ENCODE data around the gene CD47. TPM values are rescaled to one million over a fixed set of nuclear protein-coding genes. Genes with fewer than 3 reads are reported as not detected.

The CD47 gene
- polyA plus RNA-seq, 1 experiment, result 13.4 TPM

DNA sequence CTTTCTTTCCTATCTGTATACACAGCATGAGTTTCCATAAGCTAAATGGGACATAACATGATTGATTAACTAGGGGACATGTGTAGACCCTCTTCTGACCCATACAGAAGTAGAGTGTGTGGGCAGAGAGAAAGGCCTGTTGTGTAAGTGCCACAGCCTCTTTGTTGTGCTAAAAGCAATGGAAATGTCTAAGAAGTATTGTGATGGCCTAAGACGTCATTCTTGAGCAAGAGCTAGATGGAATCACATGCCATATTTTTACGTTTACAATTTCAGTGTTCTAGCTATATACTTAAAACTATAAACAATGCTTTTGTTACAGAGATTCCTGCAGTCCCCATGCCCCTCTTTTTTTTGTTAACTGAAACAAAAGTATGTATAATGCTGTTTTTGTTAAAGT, 61.9 kb downstream of the CD47 start:
- POLR2A ChIA-PET, result no interaction called here
- CTCF ChIA-PET, result no interaction called here

DNA sequence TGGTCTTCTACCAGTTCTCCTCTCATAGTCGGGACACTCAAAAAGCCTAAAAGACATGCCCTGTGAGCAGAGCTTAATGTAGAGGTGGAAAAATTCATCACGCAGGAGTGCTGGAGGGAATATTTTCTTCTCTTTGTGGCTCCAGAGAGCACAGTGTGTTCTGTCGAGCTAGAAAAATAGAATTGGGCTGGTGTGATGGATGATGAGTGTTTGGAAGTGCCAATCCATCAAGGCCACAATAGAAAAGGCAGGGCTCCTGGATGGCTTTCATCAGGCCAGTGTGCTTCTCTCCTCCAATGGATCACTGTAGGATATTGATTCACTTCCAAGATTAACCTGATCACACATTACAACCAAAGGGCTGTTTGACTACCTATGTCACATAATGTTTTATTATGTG, 65.7 kb downstream of the CD47 start:
- 0 out of 2 replicates have a peak, but pooled peaks cover 1% of the 10 kb centered on the region for H3K27me3 ChIP-seq (ENCODE audit: control insufficient read depth, insufficient read depth, low read length)
- DNase-seq (ENCODE audit: low read depth), result no peak
- no peak overlapping the region for H3K4me3 ChIP-seq (ENCODE audit: low read depth, low read length)
- ChIA-PET POLR2A (no interaction called here), CTCF (interaction anchor here (1.0 kb wide), 1 partner anchor 12 kb away, joined by 3 read pairs; no protein-coding TSS in a partner anchor)
- H3K36me3 ChIP-seq (ENCODE audit: control insufficient read depth, insufficient read depth, low read length), result no peaks in the 10 kb centered on the region
- TF ChIP-seq, protein P1, sequence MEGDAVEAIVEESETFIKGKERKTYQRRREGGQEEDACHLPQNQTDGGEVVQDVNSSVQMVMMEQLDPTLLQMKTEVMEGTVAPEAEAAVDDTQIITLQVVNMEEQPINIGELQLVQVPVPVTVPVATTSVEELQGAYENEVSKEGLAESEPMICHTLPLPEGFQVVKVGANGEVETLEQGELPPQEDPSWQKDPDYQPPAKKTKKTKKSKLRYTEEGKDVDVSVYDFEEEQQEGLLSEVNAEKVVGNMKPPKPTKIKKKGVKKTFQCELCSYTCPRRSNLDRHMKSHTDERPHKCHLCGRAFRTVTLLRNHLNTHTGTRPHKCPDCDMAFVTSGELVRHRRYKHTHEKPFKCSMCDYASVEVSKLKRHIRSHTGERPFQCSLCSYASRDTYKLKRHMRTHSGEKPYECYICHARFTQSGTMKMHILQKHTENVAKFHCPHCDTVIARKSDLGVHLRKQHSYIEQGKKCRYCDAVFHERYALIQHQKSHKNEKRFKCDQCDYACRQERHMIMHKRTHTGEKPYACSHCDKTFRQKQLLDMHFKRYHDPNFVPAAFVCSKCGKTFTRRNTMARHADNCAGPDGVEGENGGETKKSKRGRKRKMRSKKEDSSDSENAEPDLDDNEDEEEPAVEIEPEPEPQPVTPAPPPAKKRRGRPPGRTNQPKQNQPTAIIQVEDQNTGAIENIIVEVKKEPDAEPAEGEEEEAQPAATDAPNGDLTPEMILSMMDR (IDR thresholded peaks at IDR 0.05; ENCODE audit: insufficient read depth, low read depth, low read length), result no peak

More for the DNA sequence above, 61.9 kb downstream of the CD47 start:
- no peaks in the 10 kb centered on the region for H3K27me3 ChIP-seq (ENCODE audit: control insufficient read depth, insufficient read depth, low read length)
- TF ChIP-seq, protein P1 (IDR thresholded peaks at IDR 0.05; ENCODE audit: insufficient read depth, low read depth, low read length), result no peak
- no peak overlapping the region for H3K4me3 ChIP-seq (ENCODE audit: low read depth, low read length)
- H3K36me3 ChIP-seq (ENCODE audit: control insufficient read depth, insufficient read depth, low read length), result no peaks in the 10 kb centered on the region
- no peak for DNase-seq (ENCODE audit: low read depth)

DNA sequence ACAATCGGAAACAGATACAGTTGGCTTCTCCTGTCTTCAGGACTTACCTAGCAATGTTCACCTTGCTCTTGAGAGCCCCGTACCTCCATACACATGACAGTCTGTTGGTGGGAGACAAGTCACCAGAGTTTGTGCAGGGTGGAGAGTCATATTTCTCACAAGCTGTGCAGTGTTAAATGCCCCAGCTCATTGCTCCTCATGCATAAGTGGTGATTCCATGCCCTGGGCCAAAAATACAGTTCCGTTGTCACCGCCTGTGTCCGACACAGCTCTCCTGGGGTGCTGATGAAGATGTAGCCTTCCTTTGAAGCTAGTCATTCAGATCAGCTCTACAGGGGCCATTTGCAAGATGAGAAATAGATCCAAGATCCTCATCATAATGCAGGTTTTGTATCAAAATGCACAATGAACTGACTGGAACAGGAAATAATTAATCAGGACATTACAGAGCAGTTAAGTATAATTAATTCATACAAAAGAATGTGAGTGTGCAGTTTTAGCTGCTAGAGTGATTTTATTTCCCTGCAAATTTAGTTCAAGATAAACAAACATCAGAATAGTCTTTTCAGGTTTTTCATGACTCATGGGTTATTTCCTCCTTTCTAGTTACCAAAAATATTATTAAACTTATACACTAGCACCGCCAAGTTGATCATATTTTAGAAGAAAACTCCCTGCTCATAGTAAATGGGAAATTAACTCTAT, 66.5 kb downstream of the CD47 start:
- TF ChIP-seq, protein P1 (IDR thresholded peaks at IDR 0.05; ENCODE audit: insufficient read depth, low read depth, low read length), result no peak
- 0 out of 2 replicates have a peak, but pooled peaks cover 1% of the 10 kb centered on the region for H3K27me3 ChIP-seq (ENCODE audit: control insufficient read depth, insufficient read depth, low read length)
- no peak overlapping the region for H3K4me3 ChIP-seq (ENCODE audit: low read depth, low read length)
- no peaks in the 10 kb centered on the region for H3K36me3 ChIP-seq (ENCODE audit: control insufficient read depth, insufficient read depth, low read length)
- POLR2A ChIA-PET, result no interaction called here
- no peak for DNase-seq (ENCODE audit: low read depth)
- CTCF ChIA-PET, result interaction anchor here (0.8 to 2.1 kb wide), 3 partner anchors 13 to 21 kb away, joined by 3 to 4 read pairs (median 3); no protein-coding TSS in a partner anchor

DNA sequence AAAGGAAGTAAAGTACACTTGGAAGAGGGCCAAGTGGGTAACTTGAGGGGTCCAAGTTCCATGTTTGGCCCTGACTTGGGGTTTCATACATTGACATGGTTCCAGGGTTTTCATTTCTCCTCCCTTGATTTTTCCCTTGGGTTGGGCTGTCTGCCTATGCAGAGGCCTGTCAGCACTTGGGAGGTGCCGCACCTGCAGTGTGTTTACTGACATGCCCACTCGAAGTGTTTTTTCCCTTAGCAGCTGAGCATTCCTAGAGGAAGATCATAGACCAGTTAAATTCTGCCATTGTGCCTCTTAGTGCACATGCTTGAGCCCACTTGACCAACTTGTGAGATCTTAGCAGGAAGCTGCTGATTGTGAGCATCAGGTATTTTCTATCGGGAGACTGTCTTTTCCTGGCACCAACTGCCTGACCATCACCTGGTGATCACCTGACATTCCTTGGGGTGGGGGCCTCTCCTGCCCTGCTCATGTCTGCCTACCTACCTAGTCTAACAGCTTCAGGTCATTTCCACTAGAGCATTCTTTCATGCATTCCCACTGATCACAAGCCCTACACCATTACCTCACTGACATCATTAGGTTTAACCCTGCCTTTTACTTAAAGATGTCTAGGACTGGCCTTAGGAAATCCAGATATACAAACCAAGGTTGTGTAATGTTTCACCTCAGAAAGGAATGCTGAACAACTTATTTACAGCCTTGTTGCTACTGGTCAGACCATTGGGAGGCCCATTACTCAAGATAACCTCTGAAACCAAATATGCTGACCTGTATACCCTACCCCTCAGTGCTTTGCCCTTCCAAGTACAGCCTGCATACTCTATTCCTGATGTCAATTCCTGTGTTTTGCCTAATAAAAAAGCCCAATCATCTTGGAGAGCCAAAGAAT, 68.3 kb downstream of the CD47 start:
- Histone ChIP-seq H3K4me3 (ENCODE audit: low read depth, low read length) (no peak overlapping the region), H3K36me3 (ENCODE audit: control insufficient read depth, insufficient read depth, low read length) (no peaks in the 10 kb centered on the region), H3K27me3 (ENCODE audit: control insufficient read depth, insufficient read depth, low read length) (0 out of 2 replicates have a peak, but pooled peaks cover 1% of the 10 kb centered on the region)
- no peak for DNase-seq (ENCODE audit: low read depth)
- ChIA-PET CTCF (interaction anchor here (2.1 kb wide), 1 partner anchor 13 kb away, joined by 4 read pairs; no protein-coding TSS in a partner anchor), POLR2A (no interaction called here)
- TF ChIP-seq, protein P1 (IDR thresholded peaks at IDR 0.05; ENCODE audit: insufficient read depth, low read depth, low read length), result no peak

DNA sequence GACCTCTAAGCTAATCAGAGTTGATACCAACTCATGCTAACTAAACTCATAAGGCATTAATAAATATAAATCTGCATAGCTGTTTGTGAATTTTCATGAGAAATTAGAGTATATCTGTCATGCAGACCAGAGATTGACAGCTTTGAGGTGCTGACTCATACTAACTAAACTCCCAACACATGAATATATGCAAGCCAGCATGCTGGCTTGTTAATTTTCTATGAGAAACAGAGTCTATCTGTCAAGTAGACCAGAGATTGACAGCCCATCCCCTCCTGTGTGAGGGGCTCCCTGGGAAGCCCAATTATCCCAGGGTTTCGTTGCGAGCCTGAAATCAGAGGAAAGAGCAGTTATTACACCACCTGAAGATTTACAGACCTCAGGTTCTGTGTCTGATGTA, 69.3 kb downstream of the CD47 start:
- no peaks in the 10 kb centered on the region for H3K36me3 ChIP-seq (ENCODE audit: control insufficient read depth, insufficient read depth, low read length)
- no peak overlapping the region for H3K4me3 ChIP-seq (ENCODE audit: low read depth, low read length)
- no peak for DNase-seq (ENCODE audit: low read depth)
- ChIA-PET CTCF (no interaction called here), POLR2A (no interaction called here)
- TF ChIP-seq, protein P1 (IDR thresholded peaks at IDR 0.05; ENCODE audit: insufficient read depth, low read depth, low read length), result no peak
- 0 out of 2 replicates have a peak, but pooled peaks cover 1% of the 10 kb centered on the region for H3K27me3 ChIP-seq (ENCODE audit: control insufficient read depth, insufficient read depth, low read length)

Measured in BJ (cell line).